ENCODE data around the gene IPP.
"Not testable (repeated sequence)": the region's sequence is repeated elsewhere in the genome, so short reads cannot be mapped to it uniquely, and the experiment has no call there.

Gene IPP

DNA sequence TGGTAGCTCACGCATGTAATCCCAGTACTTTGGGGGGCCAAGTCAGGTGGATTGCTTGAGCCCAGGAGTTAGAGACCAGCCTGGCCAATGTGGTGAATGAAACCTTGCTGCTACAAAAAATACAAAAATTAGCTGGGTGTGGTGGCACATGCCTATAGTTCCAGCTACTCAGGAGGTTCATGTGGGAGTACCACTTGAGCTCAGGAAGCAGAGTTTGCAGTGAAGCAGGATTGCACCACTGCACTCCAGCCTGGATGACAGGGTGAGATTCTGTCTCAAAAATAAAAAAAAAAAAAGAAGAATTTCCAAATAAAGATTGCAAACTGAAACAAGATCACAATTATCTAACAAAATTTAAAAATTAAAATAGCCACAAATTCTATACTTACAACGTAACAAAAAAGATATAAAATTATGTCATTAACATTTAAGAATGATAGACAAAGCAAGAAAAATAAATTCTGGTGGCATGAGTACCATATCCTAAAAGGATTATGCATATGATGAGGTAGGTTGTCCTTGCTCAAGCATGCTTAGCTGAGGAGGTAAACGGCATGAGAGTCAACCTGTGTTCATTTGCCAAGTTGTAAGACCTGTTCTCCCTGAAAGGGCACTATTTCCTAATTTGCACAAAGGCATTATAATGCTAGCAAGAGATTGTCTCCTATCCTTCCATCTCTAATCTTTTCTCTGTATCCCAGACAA lies 20.2 kb downstream of the IPP start:
- Histone ChIP-seq H3K27me3 (ENCODE audit: control insufficient read depth, insufficient read depth, low read length) (no peaks in the 10 kb centered on the region), H3K4me1 (ENCODE audit: control insufficient read depth, insufficient read depth, low read length) (no peaks in the 10 kb centered on the region), H3K27ac (ENCODE audit: low read depth, low read length) (no peak overlapping the region), H3K9ac (ENCODE audit: low read length) (no peak overlapping the region), H3K4me3 (ENCODE audit: low read length) (no peak overlapping the region), H3K36me3 (ENCODE audit: control insufficient read depth, insufficient read depth, low read length) (no peaks in the 10 kb centered on the region)

- H3K27ac ChIP-seq (ENCODE audit: low read depth, low read length); H3K9ac ChIP-seq (ENCODE audit: low read length); H3K4me1 ChIP-seq (ENCODE audit: control insufficient read depth, insufficient read depth, low read length); H3K4me3 ChIP-seq (ENCODE audit: low read length); H3K27me3 ChIP-seq (ENCODE audit: control insufficient read depth, insufficient read depth, low read length); H3K36me3 ChIP-seq (ENCODE audit: control insufficient read depth, insufficient read depth, low read length): not testable (repeated sequence)
Measured at GRCh38 chr1:45726007-45726406, 24.4 kb downstream of the IPP start.

GRCh38 chr1:45723248-45723930 lies 27.1 kb downstream of the IPP start:
- Histone ChIP-seq H3K4me3 (ENCODE audit: low read length) (no peak overlapping the region), H3K36me3 (ENCODE audit: control insufficient read depth, insufficient read depth, low read length) (no peaks in the 10 kb centered on the region), H3K4me1 (ENCODE audit: control insufficient read depth, insufficient read depth, low read length) (no peaks in the 10 kb centered on the region), H3K9ac (ENCODE audit: low read length) (no peak overlapping the region), H3K27ac (ENCODE audit: low read depth, low read length) (no peak overlapping the region), H3K27me3 (ENCODE audit: control insufficient read depth, insufficient read depth, low read length) (no peaks in the 10 kb centered on the region)

GRCh38 chr1:45722809-45723208 lies 27.6 kb downstream of the IPP start:
- no peaks in the 10 kb centered on the region for H3K4me1 ChIP-seq (ENCODE audit: control insufficient read depth, insufficient read depth, low read length)
- no peak overlapping the region for H3K27ac ChIP-seq (ENCODE audit: low read depth, low read length)
- H3K27me3 ChIP-seq (ENCODE audit: control insufficient read depth, insufficient read depth, low read length): no peaks in the 10 kb centered on the region
- H3K36me3 ChIP-seq (ENCODE audit: control insufficient read depth, insufficient read depth, low read length): no peaks in the 10 kb centered on the region
- no peak overlapping the region for H3K4me3 ChIP-seq (ENCODE audit: low read length)
- H3K9ac ChIP-seq (ENCODE audit: low read length): no peak overlapping the region

- Histone ChIP-seq H3K4me3 (ENCODE audit: low read length) (no peak overlapping the region), H3K27me3 (ENCODE audit: control insufficient read depth, insufficient read depth, low read length) (no peaks in the 10 kb centered on the region), H3K36me3 (ENCODE audit: control insufficient read depth, insufficient read depth, low read length) (no peaks in the 10 kb centered on the region), H3K27ac (ENCODE audit: low read depth, low read length) (no peak overlapping the region), H3K9ac (ENCODE audit: low read length) (no peak overlapping the region), H3K4me1 (ENCODE audit: control insufficient read depth, insufficient read depth, low read length) (no peaks in the 10 kb centered on the region)
Measured at GRCh38 chr1:45721207-45721606, 29.2 kb downstream of the IPP start.

DNA sequence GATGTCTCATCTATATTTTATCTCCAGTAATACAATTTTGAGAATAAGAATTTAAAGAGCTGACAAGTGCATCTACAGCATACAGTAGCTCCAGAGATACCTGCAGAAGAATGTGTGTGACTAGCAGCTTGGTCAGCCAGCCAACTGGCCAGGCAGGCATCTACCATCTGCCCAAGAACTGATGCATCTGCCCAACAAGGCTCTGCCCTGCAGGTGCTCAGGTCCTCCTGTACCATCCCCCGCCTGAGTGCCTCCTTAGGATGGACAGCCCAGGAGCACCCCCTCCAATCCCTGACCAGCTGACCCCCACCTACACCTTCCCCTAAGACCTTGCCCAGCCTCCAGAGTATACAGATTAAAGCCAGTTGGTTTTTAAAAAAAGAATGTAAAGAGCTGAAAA lies 32.2 kb downstream of the IPP start:
- Histone ChIP-seq H3K27ac (ENCODE audit: low read depth, low read length) (no peak overlapping the region), H3K9ac (ENCODE audit: low read length) (no peak overlapping the region), H3K27me3 (ENCODE audit: control insufficient read depth, insufficient read depth, low read length) (no peaks in the 10 kb centered on the region), H3K4me3 (ENCODE audit: low read length) (no peak overlapping the region), H3K4me1 (ENCODE audit: control insufficient read depth, insufficient read depth, low read length) (no peaks in the 10 kb centered on the region), H3K36me3 (ENCODE audit: control insufficient read depth, insufficient read depth, low read length) (no peaks in the 10 kb centered on the region)

DNA sequence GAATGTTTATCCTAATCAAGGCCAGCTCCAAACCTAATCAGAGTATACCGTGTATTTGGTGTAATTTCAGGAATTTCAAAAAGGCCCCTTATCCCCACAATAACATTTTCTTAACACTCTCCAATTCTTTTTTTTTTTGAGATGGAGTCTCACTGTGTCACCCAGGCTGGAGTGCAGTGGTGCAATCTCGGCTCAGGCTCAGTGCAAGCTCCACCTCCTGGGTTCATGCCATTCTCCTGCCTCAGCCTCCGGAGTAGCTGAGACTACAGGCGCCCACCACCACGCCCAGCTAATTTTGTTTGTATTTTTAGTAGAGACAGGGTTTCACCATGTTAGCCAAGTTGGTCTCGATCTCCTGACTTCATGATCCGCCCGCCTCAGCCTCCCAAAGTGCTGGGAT lies 33.1 kb downstream of the IPP start:
- H3K9ac ChIP-seq (ENCODE audit: low read length); H3K4me1 ChIP-seq (ENCODE audit: control insufficient read depth, insufficient read depth, low read length); H3K4me3 ChIP-seq (ENCODE audit: low read length); H3K27ac ChIP-seq (ENCODE audit: low read depth, low read length); H3K36me3 ChIP-seq (ENCODE audit: control insufficient read depth, insufficient read depth, low read length); H3K27me3 ChIP-seq (ENCODE audit: control insufficient read depth, insufficient read depth, low read length): not testable (repeated sequence)

DNA sequence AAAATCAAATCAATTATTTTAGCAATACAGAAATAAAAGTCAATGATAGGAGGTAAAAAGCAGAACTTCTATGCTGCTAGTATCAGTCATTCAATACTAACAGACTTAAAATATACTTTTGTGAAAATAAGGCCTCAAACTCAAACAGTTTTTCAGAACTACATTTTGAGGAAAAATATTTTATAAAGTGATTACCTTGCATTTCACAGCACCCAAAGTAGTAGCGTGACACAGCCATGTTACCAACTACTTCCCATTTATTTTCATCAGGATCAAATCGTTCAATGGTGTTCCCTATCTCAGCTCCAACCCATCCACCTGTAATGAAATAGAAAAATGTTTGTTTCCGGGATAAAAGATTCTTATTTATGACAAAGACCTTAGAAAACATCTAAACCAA lies 33.8 kb downstream of the IPP start:
- Histone ChIP-seq H3K4me3 (ENCODE audit: low read length) (no peak overlapping the region), H3K36me3 (ENCODE audit: control insufficient read depth, insufficient read depth, low read length) (no peaks in the 10 kb centered on the region), H3K27ac (ENCODE audit: low read depth, low read length) (no peak overlapping the region), H3K27me3 (ENCODE audit: control insufficient read depth, insufficient read depth, low read length) (no peaks in the 10 kb centered on the region), H3K9ac (ENCODE audit: low read length) (no peak overlapping the region), H3K4me1 (ENCODE audit: control insufficient read depth, insufficient read depth, low read length) (no peaks in the 10 kb centered on the region)

GRCh38 chr1:45713711-45714110 lies 36.7 kb downstream of the IPP start:
- no peaks in the 10 kb centered on the region for H3K27me3 ChIP-seq (ENCODE audit: control insufficient read depth, insufficient read depth, low read length)
- H3K4me3 ChIP-seq (ENCODE audit: low read length): no peak overlapping the region
- H3K27ac ChIP-seq (ENCODE audit: low read depth, low read length): no peak overlapping the region
- H3K36me3 ChIP-seq (ENCODE audit: control insufficient read depth, insufficient read depth, low read length): no peaks in the 10 kb centered on the region
- H3K9ac ChIP-seq (ENCODE audit: low read length): no peak overlapping the region
- no peaks in the 10 kb centered on the region for H3K4me1 ChIP-seq (ENCODE audit: control insufficient read depth, insufficient read depth, low read length)

- Histone ChIP-seq H3K27ac (ENCODE audit: low read depth, low read length) (no peak overlapping the region), H3K4me1 (ENCODE audit: control insufficient read depth, insufficient read depth, low read length) (no peaks in the 10 kb centered on the region), H3K36me3 (ENCODE audit: control insufficient read depth, insufficient read depth, low read length) (peaks cover 4% of the 10 kb centered on the region), H3K9ac (ENCODE audit: low read length) (no peak overlapping the region), H3K27me3 (ENCODE audit: control insufficient read depth, insufficient read depth, low read length) (no peaks in the 10 kb centered on the region), H3K4me3 (ENCODE audit: low read length) (no peak overlapping the region)
Measured at GRCh38 chr1:45704637-45705036, 45.8 kb downstream of the IPP start.

DNA sequence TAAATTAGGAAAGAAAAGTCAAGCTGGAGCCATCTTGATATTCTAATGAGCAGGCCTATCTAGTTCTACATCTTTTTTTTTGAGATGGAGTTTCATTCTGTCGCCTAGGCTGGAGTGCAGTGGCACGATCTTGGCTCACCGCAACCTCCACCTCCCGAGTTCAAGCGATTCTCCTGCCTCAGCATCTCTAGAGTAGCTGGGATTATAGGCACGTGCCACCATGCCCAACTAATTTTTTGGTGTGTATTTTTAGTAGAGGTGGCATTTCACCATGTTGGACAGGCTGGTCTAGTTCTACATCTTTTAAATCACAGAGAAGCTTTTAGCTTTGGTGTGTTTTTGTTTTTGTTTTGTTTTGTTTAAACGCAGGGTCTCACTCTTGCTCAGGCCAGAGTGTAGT lies 55.6 kb downstream of the IPP start:
- no peaks in the 10 kb centered on the region for H3K27me3 ChIP-seq (ENCODE audit: control insufficient read depth, insufficient read depth, low read length)
- no peak overlapping the region for H3K27ac ChIP-seq (ENCODE audit: low read depth, low read length)
- H3K36me3 ChIP-seq (ENCODE audit: control insufficient read depth, insufficient read depth, low read length): peaks cover 8% of the 10 kb centered on the region
- H3K9ac ChIP-seq (ENCODE audit: low read length): no peak overlapping the region
- H3K4me1 ChIP-seq (ENCODE audit: control insufficient read depth, insufficient read depth, low read length): no peaks in the 10 kb centered on the region
- no peak overlapping the region for H3K4me3 ChIP-seq (ENCODE audit: low read length)

DNA sequence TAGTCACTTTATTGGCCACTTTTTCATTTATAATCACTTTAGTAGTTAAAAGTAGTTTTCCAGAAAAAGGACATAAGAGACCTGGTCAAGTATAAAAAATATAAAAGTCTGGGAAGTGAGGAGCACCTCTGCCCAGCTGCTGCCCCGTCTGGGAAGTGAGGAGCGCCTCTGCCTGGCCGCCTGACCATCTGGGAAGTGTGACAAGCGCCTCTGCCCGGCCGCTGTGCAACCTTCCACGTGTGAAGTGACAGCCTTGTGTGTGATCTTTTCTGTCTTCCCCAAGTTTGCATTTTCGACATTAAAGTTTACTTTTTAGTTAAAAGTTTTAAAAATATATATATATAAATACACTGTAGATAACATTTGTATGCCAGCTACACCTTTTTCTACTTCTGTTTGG lies 56.6 kb downstream of the IPP start:
- H3K27me3 ChIP-seq (ENCODE audit: control insufficient read depth, insufficient read depth, low read length); H3K9ac ChIP-seq (ENCODE audit: low read length); H3K4me1 ChIP-seq (ENCODE audit: control insufficient read depth, insufficient read depth, low read length); H3K27ac ChIP-seq (ENCODE audit: low read depth, low read length); H3K4me3 ChIP-seq (ENCODE audit: low read length); H3K36me3 ChIP-seq (ENCODE audit: control insufficient read depth, insufficient read depth, low read length): not testable (repeated sequence)
